Stimulated activated CD8-positive, alpha-beta memory T cell treated with anti-CD3 and anti-CD28 coated beads, Interleukin-4, amount 100 ng/mL, for 1 hour (primary cell): ENCODE data around the gene COMMD3.

Experiments
- DNase-seq, 2 donors: peaks; one replicate each; pipeline ENCODE4 v3.0.0-alpha.2; 2020; ENCODE audit warnings: low read depth in 2 of 2, low spot score in 1 of 2

Gene COMMD3

DNA sequence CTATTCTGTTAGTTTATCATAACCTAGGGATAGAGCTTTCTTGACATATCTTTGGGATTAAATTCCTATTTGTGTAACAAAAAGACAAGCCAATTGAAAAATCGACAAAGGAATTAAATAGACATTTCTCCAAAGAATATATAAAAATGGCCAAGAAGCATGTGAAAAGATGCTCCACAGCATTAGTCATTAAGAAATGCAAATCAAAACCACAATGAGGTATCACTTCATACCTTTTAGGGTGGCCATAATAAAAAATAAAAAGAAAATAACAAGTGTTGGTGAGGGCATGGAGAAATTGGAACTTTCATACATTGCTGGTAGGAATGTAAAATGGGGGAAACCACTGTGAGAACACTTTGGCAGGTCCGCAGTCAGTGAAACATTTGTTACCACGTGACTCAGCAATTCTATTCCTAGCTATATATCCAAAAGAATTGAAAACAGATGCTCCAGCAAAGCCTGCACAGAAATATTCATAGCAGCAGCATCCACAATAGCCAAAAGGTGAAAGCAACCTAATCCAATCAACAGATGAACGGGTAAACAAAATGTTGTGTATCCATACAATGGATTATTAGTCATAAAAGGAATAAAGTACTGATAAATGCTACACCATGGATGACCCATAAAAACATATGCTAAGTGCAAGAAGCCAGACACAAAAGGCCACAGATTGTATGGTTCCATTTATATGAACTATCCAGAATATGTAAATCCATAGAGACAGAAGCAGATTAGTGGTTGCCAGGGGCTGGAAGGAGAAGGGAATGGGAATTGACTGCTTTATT lies 49.7 kb downstream of the COMMD3 start:
- DNase-seq, result no peak

DNA sequence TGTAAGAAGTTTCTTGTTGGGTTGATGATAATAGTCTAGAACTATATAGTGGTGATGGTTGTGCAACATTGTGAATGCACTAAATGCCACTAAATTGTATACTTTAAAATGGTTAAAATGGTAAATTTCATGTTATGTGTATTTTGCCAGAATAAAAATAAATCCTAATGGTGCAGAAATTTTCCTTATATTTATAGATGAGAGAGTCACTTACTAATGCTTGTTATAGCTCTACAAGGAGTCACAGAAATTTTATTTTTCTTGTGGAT lies 50.2 kb downstream of the COMMD3 start:
- DNase-seq, result no peak

DNA sequence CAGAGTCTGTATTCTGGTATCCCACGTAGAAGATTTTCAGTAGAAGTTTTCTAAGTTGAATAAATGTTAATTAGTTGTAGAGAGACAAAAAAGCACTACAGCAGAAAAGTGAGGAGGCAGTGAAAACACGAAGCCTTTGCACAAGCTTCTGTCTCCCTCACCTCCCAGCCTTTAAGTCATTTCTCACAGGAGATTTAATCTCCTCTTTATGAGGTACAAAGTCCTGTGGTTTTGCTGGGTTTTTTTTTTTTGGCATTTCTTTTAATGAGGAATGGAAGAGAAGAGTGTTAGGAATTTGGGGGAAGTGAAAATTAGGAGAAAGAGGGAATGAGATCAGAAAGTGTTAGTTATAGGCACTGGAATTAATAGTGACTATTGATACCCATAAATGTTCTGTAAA lies 50.6 kb downstream of the COMMD3 start:
- no peak for DNase-seq

DNA sequence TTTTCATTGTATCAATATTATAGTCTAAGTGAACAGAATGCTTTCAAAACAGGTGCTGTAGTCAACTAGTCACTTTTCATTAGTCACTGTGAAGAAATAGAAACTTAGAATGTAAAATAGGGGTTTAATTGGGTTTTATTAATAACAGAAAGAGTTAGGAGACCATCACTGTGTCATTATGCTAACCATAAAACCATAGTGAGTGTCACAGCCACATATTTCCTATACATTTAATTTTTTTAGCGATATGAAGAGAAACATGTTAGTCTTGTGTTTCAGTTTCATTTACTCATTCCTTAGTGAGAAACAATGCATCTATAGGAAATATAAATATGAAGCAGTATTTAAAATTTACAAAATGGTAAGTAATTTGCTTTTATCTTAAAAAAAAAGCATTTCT lies 51.3 kb downstream of the COMMD3 start:
- no peak for DNase-seq

DNA sequence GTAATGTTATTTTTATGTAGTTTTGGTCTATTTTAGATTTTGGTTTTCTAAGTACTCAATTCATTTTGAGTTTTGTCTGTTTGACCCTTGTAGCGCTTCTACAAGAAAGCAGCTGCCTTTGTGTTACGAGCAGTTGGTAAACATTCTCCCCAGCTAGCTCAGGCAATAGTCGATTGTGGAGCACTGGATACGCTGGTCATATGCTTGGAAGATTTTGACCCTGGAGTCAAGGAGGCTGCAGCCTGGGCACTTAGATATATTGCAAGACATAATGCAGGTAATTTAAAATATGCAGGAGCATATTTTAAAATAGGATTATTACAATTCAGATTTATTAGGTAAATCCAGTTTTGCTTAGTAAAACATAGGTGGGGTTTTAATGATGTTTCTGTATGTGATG lies 52.2 kb downstream of the COMMD3 start:
- no peak for DNase-seq

DNA sequence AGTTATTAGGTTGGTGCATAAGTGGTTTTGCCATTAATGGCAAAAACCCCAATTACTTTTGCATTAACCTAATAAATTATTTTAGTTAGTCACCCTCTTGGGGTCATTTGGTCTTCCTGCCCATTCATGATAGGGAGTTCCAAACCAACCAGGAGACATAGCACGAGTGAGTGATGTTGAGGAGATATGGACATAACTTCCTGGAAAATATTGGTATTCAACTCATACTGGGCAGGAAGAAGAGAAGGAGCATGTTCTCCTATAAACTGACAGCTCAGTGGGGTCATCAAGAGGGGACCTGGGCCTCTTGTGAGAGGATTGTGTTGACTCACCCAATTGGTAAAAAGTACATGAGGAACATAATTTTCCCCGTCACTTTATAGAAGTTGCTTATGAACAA lies 52.8 kb downstream of the COMMD3 start:
- no peak for DNase-seq

DNA sequence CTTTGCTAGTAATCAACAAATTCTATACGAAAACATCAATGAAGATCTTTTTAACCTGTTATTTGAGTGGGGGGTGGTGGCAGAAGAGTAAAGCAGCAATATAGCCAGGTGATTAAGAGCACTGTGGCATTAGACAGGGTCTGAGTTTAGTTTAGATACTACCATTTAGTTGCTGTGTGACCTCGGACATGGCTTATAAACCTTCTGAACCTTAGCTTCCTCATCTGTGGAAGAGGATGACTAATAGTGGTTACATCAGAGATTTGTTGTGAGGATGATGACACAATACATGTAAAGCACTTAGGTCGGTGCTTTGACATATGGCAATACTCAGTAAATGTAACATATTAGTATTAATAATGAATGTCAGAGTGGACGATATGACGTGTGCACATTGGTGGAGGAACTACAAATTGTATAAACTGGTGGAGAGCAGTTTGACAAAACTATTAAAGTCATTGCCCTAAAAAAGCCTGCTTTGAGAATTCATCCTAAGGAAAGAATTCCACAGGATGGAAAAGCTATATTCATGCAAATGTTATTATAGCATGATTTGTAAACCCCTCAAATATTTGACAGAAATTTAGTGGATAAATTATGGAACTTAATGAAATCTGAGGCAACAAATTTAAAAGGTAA lies 53.4 kb downstream of the COMMD3 start:
- DNase-seq, result no peak
